Measurements from ENCODE around the gene FAM120A. TPM values are rescaled to one million over a fixed set of nuclear protein-coding genes. Genes with fewer than 3 reads are reported as not detected.

Gene FAM120A
- 100 to 1,000 TPM in 2 of 7 donors, 10 to 100 TPM in 5; 65.2 to 130 (median 84.0) TPM for total RNA-seq
- polyA plus RNA-seq: 10 to 100 TPM; 37.9 to 74.3 TPM
- long read RNA-seq, donor 1, partial matches to known transcripts: 78 of 88 reads
- long read RNA-seq, donor 1, other reads (novel, unspliced or antisense): 10 of 88 reads
- long read RNA-seq, donor 2, full-length matches to known transcripts: 7 of 18 reads
- long read RNA-seq, donor 2, partial matches to known transcripts: 11 of 18 reads
- long read RNA-seq, donor 2, other reads (novel, unspliced or antisense): 0 of 18 reads
- long read RNA-seq, donor 3, full-length matches to known transcripts: 4 of 99 reads
- long read RNA-seq, donor 3, partial matches to known transcripts: 86 of 99 reads
- long read RNA-seq, donor 3, other reads (novel, unspliced or antisense): 9 of 99 reads

- peaks cover 8% of the 10 kb centered on the region for H3K4me1 ChIP-seq (ENCODE audit: insufficient read depth)
- peak within 1 kb of the TSS; percentile 71 to 91 for H3K27ac ChIP-seq
- TF ChIP-seq POLR2A (IDR thresholded peaks at IDR 0.05): peak; percentile 85
- no peak for TF ChIP-seq EP300 (IDR thresholded peaks at IDR 0.05)
- peak; percentile 63 to 81 (median 77) for DNase-seq
- intact Hi-C loops (cut with DNase I): loop anchor here in 3 of 4 donors (2.0 to 10.0 kb wide), 6 partner anchors 64 to 356 kb away; partner anchors contain the start of genes CARD19 (in 1 of the 3) and NINJ1 (in 1 of the 3)
- H3K27me3 ChIP-seq: no peaks in the 10 kb centered on the region
- H3K36me3 ChIP-seq: no peaks in the 10 kb centered on the region
- 0 to 1% (median 0%) methylated on average over 53 to 98 of the region's 100 CpGs for WGBS, 3 donors
- peak within 1 kb of the TSS; percentile 89 for H3K4me3 ChIP-seq
- no peaks in the 10 kb centered on the region for H3K9me3 ChIP-seq
Measured at GRCh38 chr9:93450945-93451815, at the start of gene FAM120A. TSS of gene FAM120A (plus strand) at chr9:93451685. CDS start at chr9:93451916, 231 bp downstream.

DNA sequence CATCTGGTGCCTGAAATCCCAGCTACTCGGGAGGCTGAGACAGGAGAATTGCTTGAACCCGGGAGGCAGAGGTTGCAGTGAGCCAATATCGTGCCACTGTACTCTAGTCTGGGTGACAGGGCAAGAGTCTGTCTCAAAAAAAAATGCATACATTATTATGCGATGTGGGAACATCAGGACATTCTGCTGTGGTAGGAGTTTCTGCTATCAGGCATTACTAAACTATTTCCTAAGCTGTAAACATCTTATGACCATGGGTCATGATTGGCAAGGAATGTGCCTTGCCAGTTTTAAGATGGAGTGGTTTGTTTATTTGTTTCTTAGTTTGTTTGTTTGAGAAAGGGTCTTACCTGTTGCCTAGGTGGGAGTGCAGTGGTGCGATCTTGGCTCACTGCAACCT lies 45.1 kb upstream of the FAM120A start:
- TF ChIP-seq EP300 (IDR thresholded peaks at IDR 0.05) (no peak), POLR2A (IDR thresholded peaks at IDR 0.05) (no peak), CTCF (IDR thresholded peaks at IDR 0.05) (no peak)
- DNase-seq: no peak
- Histone ChIP-seq H3K27ac (no peak overlapping the region), H3K4me3 (no peak overlapping the region), H3K4me1 (ENCODE audit: insufficient read depth) (no peaks in the 10 kb centered on the region), H3K9me3 (no peaks in the 10 kb centered on the region), H3K36me3 (no peaks in the 10 kb centered on the region), H3K27me3 (no peaks in the 10 kb centered on the region)
- WGBS, 3 donors: 89 to 92% (median 91%) methylated on average over 5 of the region's 5 CpGs
- intact Hi-C loops (cut with DNase I): no loop called here

- Histone ChIP-seq H3K4me3 (no peak overlapping the region), H3K9me3 (peaks cover under 1 to 5% of the 10 kb centered on the region in 2 donors), H3K4me1 (ENCODE audit: insufficient read depth) (no peaks in the 10 kb centered on the region), H3K27ac (no peak overlapping the region), H3K36me3 (no peaks in the 10 kb centered on the region), H3K27me3 (no peaks in the 10 kb centered on the region)
- TF ChIP-seq EP300 (IDR thresholded peaks at IDR 0.05) (no peak), CTCF (IDR thresholded peaks at IDR 0.05) (no peak), POLR2A (IDR thresholded peaks at IDR 0.05) (no peak)
- DNase-seq: no peak
- intact Hi-C loops (cut with DNase I): loop anchor here in 1 of 4 donors (10.0 kb wide), 1 partner anchor 49 kb away; no protein-coding TSS in a partner anchor
Measured at GRCh38 chr9:93413530-93413929, 38.0 kb upstream of the FAM120A start.

GRCh38 chr9:93415176-93415690 lies 36.3 kb upstream of the FAM120A start:
- TF ChIP-seq POLR2A (IDR thresholded peaks at IDR 0.05) (no peak), EP300 (IDR thresholded peaks at IDR 0.05) (no peak), CTCF (IDR thresholded peaks at IDR 0.05) (no peak)
- H3K4me1 ChIP-seq (ENCODE audit: insufficient read depth): no peaks in the 10 kb centered on the region
- 82 to 92% (median 86%) methylated on average over 2 of the region's 2 CpGs for WGBS, 3 donors

More at GRCh38 chr9:93415176-93415690, 36.3 kb upstream of the FAM120A start:
- H3K4me3 ChIP-seq: no peak overlapping the region
- no peak overlapping the region for H3K27ac ChIP-seq
- DNase-seq: no peak
- intact Hi-C loops (cut with DNase I): loop anchor here in 1 of 4 donors (10.0 kb wide), 1 partner anchor 50 kb away; no protein-coding TSS in a partner anchor
- H3K9me3 ChIP-seq: peaks cover 3 to 7% of the 10 kb centered on the region in 2 donors
- no peaks in the 10 kb centered on the region for H3K36me3 ChIP-seq
- H3K27me3 ChIP-seq: no peaks in the 10 kb centered on the region
